MM.1S (cell line): ENCODE data around the gene DHX30.

Experiments
- CTCF ChIP-seq: fragments of 300-600 bp; sonication (generic); IDR thresholded peaks from 2 replicates; pipeline ENCODE4 v1.5.1; 2016; ENCODE audit warnings: antibody characterized with exemption, low read length, mixed read lengths
- EZH2 ChIP-seq: fragments of 300-600 bp; sonication (generic); optimal IDR thresholded peaks from 2 replicates; pipeline ENCODE3; 2017; ENCODE audit warnings: low read depth, mild to moderate bottlenecking, antibody characterized with exemption, low read length, mixed read lengths
- EZH2phosphoT487 ChIP-seq: fragments of 300-600 bp; sonication (generic); IDR thresholded peaks from 2 replicates; pipeline ENCODE4 v1.6.1; 2018; ENCODE audit warnings: antibody characterized with exemption, low read length

GRCh38 chr3:47874438-47874837 is 71.5 kb downstream of the DHX30 start:
- TF ChIP-seq CTCF (no peak), EZH2phosphoT487 (no peak), EZH2 (no peak)
